Spleen (tissue), 11 donors: ENCODE measurements around the gene GNB1. TPM values are rescaled to one million over a fixed set of nuclear protein-coding genes. Genes with fewer than 3 reads are reported as not detected.
"Not testable (repeated sequence)": the region's sequence is repeated elsewhere in the genome, so short reads cannot be mapped to it uniquely, and the experiment has no call there.

Experiments used
- DNase-seq: peaks from one replicate; pipeline ENCODE4 v3.0.0-alpha.2; 2020
- H3K27ac ChIP-seq, 8 donors: fragments of 200-600 bp; sonication (generic) in 7 of 8; 1 replicate in 4 of 8; 2 replicates in 4 of 8; pipeline versions ENCODE4 v1.5.0 to v1.8.0; 2016 to 2021; ENCODE audit warnings: inconsistent platforms in 4 of 8, mild to moderate bottlenecking in 4 of 8, moderate library complexity in 1 of 8
- H3K27me3 ChIP-seq, 7 donors: fragments of 200-600 bp; sonication (generic) in 6 of 7; replicated peaks in 1 of 7; 1 replicate in 4 of 7; 2 replicates in 3 of 7; pipeline versions ENCODE4 v1.5.0 to v1.8.0; 2016 to 2021; ENCODE audit warnings: inconsistent platforms in 3 of 7, mild to moderate bottlenecking in 1 of 7
- H3K36me3 ChIP-seq, 6 donors: fragments of 200-600 bp; sonication (generic) in 5 of 6; 1 replicate in 4 of 6; 2 replicates in 2 of 6; pipeline versions ENCODE4 v1.5.0 to v1.8.0; 2016 to 2021; ENCODE audit warnings: inconsistent platforms in 2 of 6
- H3K4me1 ChIP-seq, 6 donors: fragments of 200-600 bp; sonication (generic) in 5 of 6; 1 replicate in 3 of 6; 2 replicates in 3 of 6; pipeline versions ENCODE4 v1.5.0 to v1.8.0; 2016 to 2021; ENCODE audit warnings: inconsistent platforms in 3 of 6
- H3K4me3 ChIP-seq, 8 donors: fragments of 200-600 bp; sonication (generic) in 7 of 8; 1 replicate in 4 of 8; 2 replicates in 4 of 8; pipeline versions ENCODE4 v1.5.0 to v1.8.0; 2016 to 2021; ENCODE audit warnings: inconsistent platforms in 4 of 8, mild to moderate bottlenecking in 4 of 8, moderate library complexity in 2 of 8
- H3K9me3 ChIP-seq, 8 donors: fragments of 200-600 bp; sonication (generic) in 7 of 8; 1 replicate in 4 of 8; 2 replicates in 4 of 8; pipeline versions ENCODE4 v1.5.0 to v1.8.0; 2016 to 2021; ENCODE audit warnings: inconsistent platforms in 4 of 8
- POLR2A ChIP-seq, 3 donors: fragments of 450-650 bp; IDR thresholded peaks; one replicate each; pipeline ENCODE4 v1.5.1; 2017; ENCODE audit warnings: antibody characterized with exemption in 3 of 3, mild to moderate bottlenecking in 1 of 3
- POLR2AphosphoS5 ChIP-seq, 3 donors: sonication (generic); formaldehyde crosslinking; IDR thresholded peaks; one replicate each; pipeline ENCODE4 v1.5.1; 2017; ENCODE audit warnings: antibody characterized with exemption in 3 of 3
- WGBS, 5 donors: extraction: QIAGEN DNeasy Blood & Tissue Kit in 3 of 5; methylation state at CpG; one replicate each; pipeline versions ENCODE4 v1.1.5 to v1.1.7; 2013 to 2018; 5-methylcytosine and 5-hydroxymethylcytosine counted together
- intact Hi-C: fragments of 100-400 bp; cut with DNase I; formaldehyde crosslinking; loops from one replicate; pipeline ENCODE4 v1.15.0; 2023; ENCODE audit warnings: low total_unique reads
- polyA plus RNA-seq, 3 donors: library from polyadenylated mRNA; stranded (reverse); fragments of 200-250 nt; gene quantifications; one replicate each; pipeline ENCODE4 v1.2.1, GENCODE V29; 2013
- total RNA-seq, 7 donors: library from RNA; depleted of rRNA in 3 of 7; stranded (reverse); fragments of >200 nt in 3 of 7; fragmentation: NEBNext Ultra II Directional in 4 of 7; extraction: Animal tissue kit (Norgen Biotek cat#: 25700) in 4 of 7; gene quantifications; one replicate each; pipeline versions ENCODE4 v1.1.0 to v1.2.1, GENCODE V29; 2016 to 2021
- TF ChIP-seq, protein P1 (sequence below), 11 experiments: fragments of 200-600 bp in 7 of 11; fragments of 450-650 bp in 4 of 11; sonication (generic) in 4 of 11; IDR thresholded peaks in 8 of 11; conservative IDR thresholded peaks in 3 of 11; 1 replicate in 7 of 11; 2 replicates in 4 of 11; pipeline versions ENCODE4 v1.4.0 to v1.8.0; 2016 to 2021; ENCODE audit warnings: antibody characterized with exemption in 11 of 11, inconsistent platforms in 4 of 11, mild to moderate bottlenecking in 1 of 11
- donor health status: healthy with polysubstance abuse.
- donor health status: DM: no; HTN: no; CAD: no; lungs with moderate emphysema.
- donor health status: DM: no; HTN: no; CAD: no.
- donor health status: Bipolar disorder and iron deficiency.
- donor health status: healthy.
- donor health status: DM: no; HTN: no; CAD: no.
- donor health status: DM: yes; HTN: yes; CAD: no.

GNB1 gene
- total and polyA plus RNA-seq, 10 donors, result 76.0 to 304 (median 214) TPM

DNA sequence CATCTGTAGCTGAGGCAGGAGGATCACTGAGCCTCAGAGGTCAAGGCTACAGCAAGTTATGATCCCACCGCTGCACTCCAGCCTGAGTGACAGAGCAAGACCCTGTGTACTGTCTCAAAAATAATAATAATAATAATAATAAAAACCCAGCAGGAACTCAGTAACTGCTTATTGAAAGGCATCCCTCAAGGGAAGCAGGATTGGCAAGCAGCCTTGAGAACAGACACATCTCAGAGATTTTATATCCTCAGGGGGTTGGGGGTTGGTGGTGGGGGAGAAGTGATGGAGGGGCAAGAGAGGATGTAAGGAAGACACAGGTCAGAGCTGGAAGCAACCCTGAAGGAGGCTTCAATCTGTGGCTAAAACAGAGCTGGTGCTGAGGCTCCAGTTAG is 29.6 kb downstream of the GNB1 start:
- Histone ChIP-seq H3K27me3 (no peaks in the 10 kb centered on the region), H3K4me1 (peaks cover 78 to 100% (median 99%) of the 10 kb centered on the region in 6 donors), H3K4me3 (no peak overlapping the region), H3K36me3 (peaks cover 0 to 3% (median 0%) of the 10 kb centered on the region in 6 donors), H3K27ac (peak overlapping the region in 3 of 8 donors; percentile 77 to 82 (median 81)), H3K9me3 (no peaks in the 10 kb centered on the region)
- intact Hi-C loops, result no loop called here
- no peak for DNase-seq
- 54 to 88% (median 68%) methylated on average over 1 of the region's 1 CpG for WGBS, 5 donors
- no peak for TF ChIP-seq POLR2AphosphoS5 (IDR thresholded peaks at IDR 0.05)
- no peak for TF ChIP-seq POLR2A (IDR thresholded peaks at IDR 0.05)
- TF ChIP-seq, protein P1, sequence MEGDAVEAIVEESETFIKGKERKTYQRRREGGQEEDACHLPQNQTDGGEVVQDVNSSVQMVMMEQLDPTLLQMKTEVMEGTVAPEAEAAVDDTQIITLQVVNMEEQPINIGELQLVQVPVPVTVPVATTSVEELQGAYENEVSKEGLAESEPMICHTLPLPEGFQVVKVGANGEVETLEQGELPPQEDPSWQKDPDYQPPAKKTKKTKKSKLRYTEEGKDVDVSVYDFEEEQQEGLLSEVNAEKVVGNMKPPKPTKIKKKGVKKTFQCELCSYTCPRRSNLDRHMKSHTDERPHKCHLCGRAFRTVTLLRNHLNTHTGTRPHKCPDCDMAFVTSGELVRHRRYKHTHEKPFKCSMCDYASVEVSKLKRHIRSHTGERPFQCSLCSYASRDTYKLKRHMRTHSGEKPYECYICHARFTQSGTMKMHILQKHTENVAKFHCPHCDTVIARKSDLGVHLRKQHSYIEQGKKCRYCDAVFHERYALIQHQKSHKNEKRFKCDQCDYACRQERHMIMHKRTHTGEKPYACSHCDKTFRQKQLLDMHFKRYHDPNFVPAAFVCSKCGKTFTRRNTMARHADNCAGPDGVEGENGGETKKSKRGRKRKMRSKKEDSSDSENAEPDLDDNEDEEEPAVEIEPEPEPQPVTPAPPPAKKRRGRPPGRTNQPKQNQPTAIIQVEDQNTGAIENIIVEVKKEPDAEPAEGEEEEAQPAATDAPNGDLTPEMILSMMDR (IDR thresholded peaks at IDR 0.05 in 8 of 11, conservative IDR thresholded peaks at IDR 0.05 in 3 of 11), result no peak

DNA sequence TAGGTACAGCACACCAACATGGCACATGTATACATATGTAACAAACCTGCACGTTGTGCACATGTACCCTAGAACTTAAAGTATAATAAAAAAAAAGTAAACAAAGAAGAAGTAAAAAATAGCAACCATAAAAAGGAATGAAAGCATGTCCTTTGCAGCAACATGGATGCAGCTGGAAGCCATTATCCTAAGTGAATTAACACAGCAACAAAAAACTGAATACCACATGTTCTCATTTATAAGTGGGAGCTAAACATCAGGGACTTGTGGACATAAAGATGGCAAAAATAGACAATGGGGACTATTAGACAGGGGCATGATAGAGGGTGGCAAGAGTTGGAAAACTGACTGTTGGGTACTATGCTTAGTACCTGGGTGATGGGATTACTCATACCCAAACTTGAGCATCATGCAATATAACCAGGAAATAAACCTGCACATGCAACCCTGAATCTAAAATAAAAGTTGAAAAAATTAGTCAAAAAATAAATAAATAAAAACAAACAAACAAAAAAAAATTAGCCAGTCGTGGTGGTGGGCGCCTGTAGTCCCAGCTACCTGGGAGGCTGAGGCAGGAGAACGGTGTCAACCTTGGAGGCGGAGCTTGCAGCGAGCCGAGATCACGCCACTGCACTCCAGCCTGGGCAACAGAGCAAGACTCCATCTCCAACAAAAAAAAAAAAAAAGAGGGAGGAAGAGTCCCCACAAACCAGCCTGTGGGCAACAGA is 30.8 kb downstream of the GNB1 start:
- H3K27ac ChIP-seq, result peak overlapping the region in 6 of 8 donors; percentile 77 to 85 (median 82)
- H3K27me3 ChIP-seq, intact Hi-C loops, H3K36me3 ChIP-seq, DNase-seq, H3K9me3 ChIP-seq, H3K4me3 ChIP-seq: not testable (repeated sequence)
- peaks cover 68 to 100% (median 99%) of the 10 kb centered on the region in 6 donors for H3K4me1 ChIP-seq
- 70 to 84% (median 78%) methylated on average over 8 of the region's 8 CpGs for WGBS, 5 donors

DNA sequence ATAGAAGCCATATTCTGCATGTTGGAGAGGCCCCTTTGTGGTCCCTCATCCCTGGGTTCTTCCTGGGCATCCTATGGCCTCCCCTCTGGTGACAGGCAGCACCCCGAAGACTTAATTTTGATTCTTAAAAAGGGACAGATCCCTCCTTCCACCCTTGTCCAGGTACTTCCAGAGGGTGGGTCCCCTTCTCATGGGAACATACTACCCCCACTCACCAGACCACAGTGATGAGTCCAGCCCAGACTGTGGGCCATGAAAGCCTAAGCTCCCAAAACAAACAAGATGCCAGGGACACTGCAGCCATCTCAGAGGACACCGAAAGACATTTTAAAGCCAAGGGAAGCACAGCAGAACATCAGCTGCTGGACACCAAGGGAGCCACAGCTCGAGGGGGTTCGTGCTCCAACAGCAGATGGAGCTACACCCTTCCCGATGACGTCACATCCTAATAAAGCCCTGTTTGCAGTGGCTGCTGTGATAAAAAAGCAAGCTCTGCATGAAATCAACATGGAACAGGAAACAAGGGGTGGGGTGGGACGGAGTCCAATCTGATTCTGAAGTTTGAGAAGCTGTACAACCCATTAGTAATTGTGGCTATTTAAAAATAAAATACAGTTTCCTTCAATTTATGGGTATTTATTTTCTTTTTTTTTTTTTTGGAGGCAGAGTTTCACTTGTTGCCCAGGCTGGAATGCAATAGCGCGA is 32.4 kb downstream of the GNB1 start:
- WGBS, 5 donors, result 31 to 46% (median 35%) methylated on average over 9 of the region's 9 CpGs
- H3K27me3 ChIP-seq, result no peaks in the 10 kb centered on the region
- H3K27ac ChIP-seq, result peak overlapping the region; percentile 58 to 85 (median 81)
- TF ChIP-seq POLR2AphosphoS5 (IDR thresholded peaks at IDR 0.05) (peak in 2 of 3 donors; percentile 66 to 77), POLR2A (IDR thresholded peaks at IDR 0.05) (no peak)
- TF ChIP-seq, protein P1 (IDR thresholded peaks at IDR 0.05 in 8 of 11, conservative IDR thresholded peaks at IDR 0.05 in 3 of 11), result peak in 9 of 11 experiments; percentile 15 to 39 (median 33)
- no peak overlapping the region for H3K4me3 ChIP-seq
- H3K9me3 ChIP-seq, result no peaks in the 10 kb centered on the region
- intact Hi-C loops, result no loop called here
- H3K36me3 ChIP-seq, result peaks cover 0 to 5% (median 0%) of the 10 kb centered on the region in 6 donors
- peak; percentile 78 for DNase-seq
- peaks cover 54 to 100% (median 97%) of the 10 kb centered on the region in 6 donors for H3K4me1 ChIP-seq

DNA sequence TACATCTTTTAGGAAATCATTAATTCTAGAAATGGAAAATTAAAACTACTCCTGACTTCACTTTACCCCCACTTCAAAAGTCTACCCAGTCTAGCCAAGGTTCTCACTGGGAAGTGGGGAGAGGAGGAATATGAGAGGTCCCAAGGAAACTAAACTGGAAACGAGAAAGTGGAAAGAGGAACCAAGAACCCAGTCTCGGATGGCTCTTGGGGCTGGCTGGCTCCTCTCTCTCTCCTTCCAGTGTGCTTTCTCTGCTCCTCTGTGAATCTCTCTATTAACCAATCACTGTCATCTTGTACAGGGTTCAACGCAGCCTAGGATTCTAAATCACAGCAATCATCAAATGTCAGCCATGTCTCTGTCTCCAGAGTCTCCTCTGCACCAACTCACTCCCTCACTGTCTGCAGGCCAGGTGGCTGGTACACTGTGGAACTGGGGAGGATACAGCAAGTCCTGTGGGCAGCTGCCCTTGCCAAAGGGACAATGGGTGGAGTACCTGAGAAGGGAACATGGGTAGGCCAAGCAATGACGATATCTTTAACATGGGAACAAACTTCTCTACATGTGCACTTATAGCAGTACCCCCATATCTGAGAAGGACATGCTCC is 33.7 kb downstream of the GNB1 start:
- H3K27ac ChIP-seq, result peak overlapping the region in 6 of 8 donors; percentile 64 to 85 (median 82)
- H3K4me1 ChIP-seq, result peaks cover 41 to 100% (median 91%) of the 10 kb centered on the region in 6 donors
- no peak for TF ChIP-seq POLR2A (IDR thresholded peaks at IDR 0.05)
- peak in 2 of 3 donors; percentile 30 to 33 for TF ChIP-seq POLR2AphosphoS5 (IDR thresholded peaks at IDR 0.05)
- intact Hi-C loops, result no loop called here
- H3K36me3 ChIP-seq, result peaks cover 0 to 15% (median 2%) of the 10 kb centered on the region in 6 donors
- 27 to 52% (median 38%) methylated on average over 4 of the region's 4 CpGs for WGBS, 5 donors
- DNase-seq, result peak; percentile 45
- no peak overlapping the region for H3K4me3 ChIP-seq
- H3K27me3 ChIP-seq, result no peaks in the 10 kb centered on the region
- H3K9me3 ChIP-seq, result no peaks in the 10 kb centered on the region
